HFFc6 (cell line): ENCODE measurements around the gene ZSWIM3. TPM values are rescaled to one million over a fixed set of nuclear protein-coding genes. Genes with fewer than 3 reads are reported as not detected.

Experiments
- DNase-seq: peaks from one replicate; pipeline ENCODE4 v3.0.0-alpha.2; 2018
- H3K27ac Mint-ChIP-seq: 2 replicates; pipeline ENCODE4 v1.8.0; 2020; ENCODE audit warnings: mild to moderate bottlenecking, mixed read lengths
- H3K27me3 Mint-ChIP-seq: 2 replicates; pipeline ENCODE4 v1.8.0; 2021; ENCODE audit warnings: mild to moderate bottlenecking, moderate library complexity, mixed read lengths; ENCODE audit not compliant: insufficient read depth
- H3K36me3 Mint-ChIP-seq: 2 replicates; pipeline ENCODE4 v1.8.0; 2021; ENCODE audit warnings: low read depth, mixed read lengths
- H3K4me1 Mint-ChIP-seq: 2 replicates; pipeline ENCODE4 v1.8.0; 2020; ENCODE audit warnings: low read depth, mixed read lengths
- H3K4me3 Mint-ChIP-seq: 2 replicates; pipeline ENCODE4 v1.8.0; 2020; ENCODE audit warnings: mild to moderate bottlenecking, moderate library complexity, mixed read lengths
- H3K9me3 Mint-ChIP-seq: 2 replicates; pipeline ENCODE4 v1.8.0; 2020; ENCODE audit warnings: mild to moderate bottlenecking, mixed read lengths
- CTCF ChIP-seq: fragments of 200-600 bp; sonication (generic); IDR thresholded peaks from 2 replicates; pipeline ENCODE4 v1.5.0; 2021; ENCODE audit warnings: antibody characterized with exemption, mild to moderate bottlenecking
- total RNA-seq, 6 experiments: library from RNA; stranded (reverse); fragmentation: NEBNext Ultra II Directional; extraction: Animal tissue kit (Norgen Biotek cat#: 25700); gene quantifications; 2 replicates in 1 of 6; 3 replicates in 5 of 6; pipeline ENCODE4 v1.2.3, GENCODE V29; 2021

ZSWIM3 gene
- total RNA-seq, 6 experiments from 2014 or later, result 2.3 to 4.0 (median 2.7) TPM

DNA sequence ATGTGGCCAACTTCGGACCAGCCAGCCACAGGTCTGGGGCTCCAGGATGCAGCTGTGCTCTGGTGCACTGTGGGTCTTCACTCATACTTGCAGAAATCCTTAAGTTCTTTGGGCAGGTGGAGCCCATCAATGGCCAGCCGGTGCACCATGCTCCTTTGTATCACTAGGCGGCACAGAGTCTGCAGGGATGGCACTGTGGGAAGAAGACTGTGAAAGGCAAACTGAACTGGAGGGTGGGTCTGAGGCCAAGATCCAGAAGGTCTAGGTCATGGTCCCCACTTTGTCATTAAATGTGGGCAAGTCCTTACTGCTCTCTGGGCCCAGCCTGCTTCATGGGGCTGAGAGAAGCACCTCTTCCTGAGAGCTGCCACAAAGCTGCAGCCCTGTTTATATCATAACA is 31.3 kb downstream of the ZSWIM3 start:
- H3K27ac Mint-ChIP-seq, result no peak overlapping the region
- peaks cover 5% of the 10 kb centered on the region for H3K27me3 Mint-ChIP-seq
- peaks cover 5% of the 10 kb centered on the region for H3K36me3 Mint-ChIP-seq
- no peaks in the 10 kb centered on the region for H3K9me3 Mint-ChIP-seq
- H3K4me1 Mint-ChIP-seq, result peaks cover 39% of the 10 kb centered on the region
- TF ChIP-seq CTCF, result no peak
- DNase-seq, result no peak
- H3K4me3 Mint-ChIP-seq, result no peak overlapping the region

GRCh38 chr20:45890077-45890984 is 32.9 kb downstream of the ZSWIM3 start:
- H3K4me1 Mint-ChIP-seq, result peaks cover 31% of the 10 kb centered on the region
- DNase-seq, result peak; percentile 46
- peaks cover 5% of the 10 kb centered on the region for H3K27me3 Mint-ChIP-seq
- peak overlapping the region; percentile 93 for H3K4me3 Mint-ChIP-seq
- TF ChIP-seq CTCF, result peak; percentile 71
- H3K27ac Mint-ChIP-seq, result peak overlapping the region; percentile 65
- H3K36me3 Mint-ChIP-seq, result no peaks in the 10 kb centered on the region; the same call in 1 of the 2 replicates
- H3K9me3 Mint-ChIP-seq, result no peaks in the 10 kb centered on the region

GRCh38 chr20:45890985-45891983 is 33.9 kb downstream of the ZSWIM3 start, which contains the start of the genes CTSA and NEURL2:
Gene CTSA, plus strand, starts transcription at chr20:45891335. Its CDS starts 234 bp downstream, at chr20:45891569.
Gene NEURL2, minus strand, starts transcription at chr20:45891208. Its CDS starts 217 bp downstream, at chr20:45890991.
- peak within 1 kb of the TSS; percentile 88 for H3K27ac Mint-ChIP-seq

DNA sequence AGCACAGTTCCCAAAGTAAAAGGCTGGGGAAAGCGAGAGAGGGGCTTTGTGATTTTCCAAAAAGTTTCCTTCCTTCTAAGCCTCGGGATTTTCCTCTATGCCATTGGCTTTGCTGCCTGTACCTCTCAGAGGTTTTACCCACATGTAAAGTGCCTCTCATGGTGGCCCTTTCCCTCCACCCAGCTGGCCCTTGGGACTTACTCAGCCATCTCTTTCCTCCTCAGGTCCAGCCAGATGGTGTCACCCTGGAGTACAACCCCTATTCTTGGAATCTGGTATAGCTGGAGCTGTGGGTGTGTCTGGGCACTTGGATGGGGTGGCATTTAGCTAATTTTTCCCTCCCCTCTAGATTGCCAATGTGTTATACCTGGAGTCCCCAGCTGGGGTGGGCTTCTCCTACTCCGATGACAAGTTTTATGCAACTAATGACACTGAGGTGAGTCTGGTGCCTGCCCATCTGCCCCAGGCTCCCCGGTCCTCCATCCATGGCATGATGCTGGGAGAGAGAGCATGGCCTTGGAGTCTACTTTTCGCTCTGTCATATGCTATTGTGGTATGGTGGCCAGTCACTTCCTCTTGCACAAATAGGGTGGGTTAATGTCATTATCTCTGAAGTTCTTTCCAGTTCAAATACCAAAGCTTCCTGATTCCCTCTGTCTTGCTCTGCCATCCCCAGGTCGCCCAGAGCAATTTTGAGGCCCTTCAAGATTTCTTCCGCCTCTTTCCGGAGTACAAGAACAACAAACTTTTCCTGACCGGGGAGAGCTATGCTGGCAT is 34.8 kb downstream of the ZSWIM3 start:
- H3K4me1 Mint-ChIP-seq, result peaks cover 29% of the 10 kb centered on the region

More at GRCh38 chr20:45890985-45891983, 33.9 kb downstream of the ZSWIM3 start, which contains the start of the genes CTSA and NEURL2:
- no peak for TF ChIP-seq CTCF
- Mint-ChIP-seq H3K4me3 (peak within 1 kb of the TSS; percentile 93), H3K27me3 (peaks cover 5% of the 10 kb centered on the region), H3K9me3 (no peaks in the 10 kb centered on the region), H3K4me1 (peaks cover 29% of the 10 kb centered on the region), H3K36me3 (no peaks in the 10 kb centered on the region; the same call in 1 of the 2 replicates)
- DNase-seq, result peak; percentile 85

More for the DNA sequence above, 34.8 kb downstream of the ZSWIM3 start:
- H3K9me3 Mint-ChIP-seq, result no peaks in the 10 kb centered on the region
- peak overlapping the region; percentile 74 for H3K27ac Mint-ChIP-seq
- peaks cover 4% of the 10 kb centered on the region; the same call in 1 of the 2 replicates for H3K36me3 Mint-ChIP-seq
- peaks cover 5% of the 10 kb centered on the region for H3K27me3 Mint-ChIP-seq
- H3K4me3 Mint-ChIP-seq, result peak overlapping the region; percentile 93
- peak; percentile 52 for TF ChIP-seq CTCF
- DNase-seq, result peak; percentile 32
